ENCODE results near the gene PRMT2.

The PRMT2 gene

GRCh38 chr21:46641656-46642055 is 6.2 kb downstream of the PRMT2 start:
- no peak overlapping the region for H3K27ac ChIP-seq (replicated peaks)
- TF ChIP-seq POLR2AphosphoS5 (IDR thresholded peaks at IDR 0.05; ENCODE audit: low read depth) = no peak
- no peak for TF ChIP-seq SPI1 (IDR thresholded peaks at IDR 0.05; ENCODE audit: borderline replicate concordance, low read depth)
- no peak for TF ChIP-seq GABPA (IDR thresholded peaks at IDR 0.05; ENCODE audit: low read depth)
- TF ChIP-seq REST (IDR thresholded peaks at IDR 0.05; ENCODE audit: insufficient replicate concordance, low read depth) = no peak
- TF ChIP-seq CTCF (IDR thresholded peaks at IDR 0.05; ENCODE audit: insufficient read depth, low read length) = no peak
- no peak for DNase-seq (ENCODE audit: low read depth in 1 of 2, low spot score in 1 of 2)
- no peak overlapping the region for H3K4me3 ChIP-seq (replicated peaks; ENCODE audit: insufficient read depth, low read length)
- no peaks in the 10 kb centered on the region for H3K27me3 ChIP-seq (ENCODE audit: insufficient read depth, poor library complexity, severe bottlenecking)

- no peak for DNase-seq (ENCODE audit: low read depth in 1 of 2, low spot score in 1 of 2)
- TF ChIP-seq POLR2AphosphoS5 (IDR thresholded peaks at IDR 0.05; ENCODE audit: low read depth) (no peak), CTCF (IDR thresholded peaks at IDR 0.05; ENCODE audit: insufficient read depth, low read length) (no peak), REST (IDR thresholded peaks at IDR 0.05; ENCODE audit: insufficient replicate concordance, low read depth) (no peak), SPI1 (IDR thresholded peaks at IDR 0.05; ENCODE audit: borderline replicate concordance, low read depth) (no peak), GABPA (IDR thresholded peaks at IDR 0.05; ENCODE audit: low read depth) (no peak)
- Histone ChIP-seq H3K27me3 (ENCODE audit: insufficient read depth, poor library complexity, severe bottlenecking) (no peaks in the 10 kb centered on the region), H3K4me3 (replicated peaks; ENCODE audit: insufficient read depth, low read length) (no peak overlapping the region), H3K27ac (replicated peaks) (no peak overlapping the region)
Observed at GRCh38 chr21:46643379-46644177, 8.1 kb downstream of the PRMT2 start.

GRCh38 chr21:46645840-46646239 is 10.4 kb downstream of the PRMT2 start:
- H3K27me3 ChIP-seq (ENCODE audit: insufficient read depth, poor library complexity, severe bottlenecking) = no peaks in the 10 kb centered on the region
- TF ChIP-seq CTCF (IDR thresholded peaks at IDR 0.05; ENCODE audit: insufficient read depth, low read length) (no peak), SPI1 (IDR thresholded peaks at IDR 0.05; ENCODE audit: borderline replicate concordance, low read depth) (no peak), REST (IDR thresholded peaks at IDR 0.05; ENCODE audit: insufficient replicate concordance, low read depth) (no peak), GABPA (IDR thresholded peaks at IDR 0.05; ENCODE audit: low read depth) (no peak), POLR2AphosphoS5 (IDR thresholded peaks at IDR 0.05; ENCODE audit: low read depth) (no peak)
- no peak for DNase-seq (ENCODE audit: low read depth in 1 of 2, low spot score in 1 of 2)
- H3K27ac ChIP-seq (replicated peaks) = no peak overlapping the region
- no peak overlapping the region for H3K4me3 ChIP-seq (replicated peaks; ENCODE audit: insufficient read depth, low read length)
